ENCODE data around the gene UBXN2A.
A peak's percentile ranks its signal among the peaks of the same experiment; 100 is the strongest.
"Not testable (repeated sequence)": the region's sequence is repeated elsewhere in the genome, so short reads cannot be mapped to it uniquely, and the experiment has no call there.

The UBXN2A gene

DNA sequence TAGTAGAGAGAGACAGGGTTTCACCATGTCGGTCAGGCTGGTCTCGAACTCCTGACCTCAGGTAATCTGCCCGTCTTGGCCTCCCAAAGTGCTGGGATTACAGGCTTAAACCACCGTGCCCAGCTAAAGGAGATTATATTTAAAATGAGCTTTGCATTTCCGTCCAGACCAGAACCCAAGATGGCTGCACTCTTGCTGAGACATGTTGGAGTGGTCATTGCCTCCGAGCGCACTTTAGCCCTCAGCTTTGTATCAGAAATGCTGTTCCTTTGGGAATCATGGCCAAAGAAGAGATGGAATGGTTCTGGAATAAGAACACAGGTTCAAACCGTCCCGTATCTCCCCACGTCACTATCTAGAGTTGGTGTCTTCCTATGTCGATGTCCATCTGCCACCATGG, 3.4 kb downstream of the UBXN2A start:
- DNase-seq: no peak

DNA sequence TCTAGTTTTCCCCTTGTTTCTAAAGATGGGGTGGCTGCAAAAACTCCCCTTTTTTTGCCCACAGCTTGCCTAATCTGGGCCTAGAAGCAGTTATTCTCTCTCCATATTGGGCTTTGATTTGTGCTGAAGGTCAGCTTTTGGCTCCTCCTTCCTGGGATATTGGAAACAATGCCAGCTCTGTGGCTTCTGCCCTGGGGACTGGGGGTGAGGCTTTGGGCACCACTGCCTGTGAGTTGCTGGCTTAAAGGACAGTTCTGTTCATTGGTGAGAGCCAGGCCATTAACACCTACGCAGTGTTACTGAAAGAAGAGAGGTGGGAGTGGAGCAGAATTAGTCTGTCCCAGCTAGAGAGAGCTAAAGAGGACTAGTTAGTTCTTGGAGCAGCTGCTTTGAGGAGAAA, 4.3 kb downstream of the UBXN2A start:
- no peak for DNase-seq

DNA sequence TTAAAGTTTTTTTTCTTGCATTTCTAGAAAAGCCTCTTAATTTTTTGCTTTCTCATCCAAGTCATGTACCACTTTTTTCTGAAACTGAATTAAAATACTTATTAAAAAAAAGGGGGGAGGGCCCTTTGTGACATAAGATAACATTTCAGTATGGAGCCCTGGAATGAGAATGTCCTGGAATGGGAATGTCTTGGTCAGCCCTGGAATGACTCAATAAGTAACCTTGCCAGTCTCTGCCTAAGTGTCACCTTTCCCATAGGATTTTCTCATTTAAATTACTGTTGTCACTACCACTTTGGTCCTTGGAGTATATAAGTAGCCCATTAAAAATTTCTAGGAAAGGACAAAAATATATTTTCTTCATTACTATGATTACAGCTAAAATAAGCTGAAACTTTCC, 4.7 kb downstream of the UBXN2A start:
- DNase-seq: no peak

DNA sequence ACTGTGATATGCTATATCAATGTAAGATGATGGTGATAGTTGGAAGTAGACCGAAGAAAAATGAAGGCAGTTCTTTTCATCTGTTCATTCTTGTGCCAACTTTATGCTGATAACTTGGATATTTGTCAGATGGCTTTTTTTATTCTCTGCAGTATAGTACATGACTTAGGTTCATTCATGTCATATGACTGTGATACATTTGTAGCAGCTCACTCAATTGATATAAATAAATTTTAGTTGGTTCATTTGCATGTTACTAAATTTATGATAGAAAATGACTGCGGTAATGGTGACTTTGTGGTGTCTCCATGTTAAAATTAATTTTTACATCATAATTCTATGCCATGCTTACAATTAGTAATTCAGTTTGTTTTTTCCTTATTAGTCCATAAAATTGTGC, 7.1 kb downstream of the UBXN2A start:
- no peak for DNase-seq

DNA sequence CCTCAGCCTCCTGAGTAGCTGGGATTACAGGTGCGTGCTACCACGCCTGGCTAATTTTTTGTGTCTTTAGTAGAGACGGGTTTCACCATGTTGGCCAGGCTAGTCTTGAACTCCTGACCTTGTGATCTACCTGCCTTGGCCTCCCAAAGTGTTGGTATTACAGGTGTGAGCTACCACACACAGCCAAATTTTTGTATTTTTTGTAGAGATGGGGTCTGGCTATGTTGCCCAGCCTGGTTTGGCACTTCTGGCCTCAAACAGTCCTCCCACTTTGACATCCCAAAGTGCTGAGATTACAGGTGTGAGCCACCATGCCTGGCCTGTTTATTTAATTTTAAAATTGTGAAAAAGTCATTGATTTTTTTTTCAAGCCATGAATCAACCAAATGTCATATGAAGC, 12.3 kb downstream of the UBXN2A start:
- DNase-seq: not testable (repeated sequence)

DNA sequence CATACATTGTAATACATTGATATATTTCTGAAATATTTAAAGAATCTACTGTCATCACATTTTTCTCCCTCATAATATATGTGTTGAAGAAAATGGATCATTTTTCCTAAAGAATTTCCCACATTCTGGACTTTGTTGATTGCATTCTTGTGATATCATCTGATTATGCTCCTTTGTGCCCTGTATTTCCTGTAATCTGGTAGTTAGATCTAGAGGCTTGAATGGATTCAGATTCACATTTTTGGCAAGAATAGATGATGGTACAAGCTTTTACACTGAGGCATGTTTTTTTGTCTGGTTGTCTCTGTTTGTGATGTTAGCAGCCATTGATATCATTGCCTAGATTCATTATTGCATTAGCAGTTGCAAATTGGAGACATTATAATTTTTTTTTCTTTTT, 13.4 kb downstream of the UBXN2A start:
- no peak for DNase-seq

DNA sequence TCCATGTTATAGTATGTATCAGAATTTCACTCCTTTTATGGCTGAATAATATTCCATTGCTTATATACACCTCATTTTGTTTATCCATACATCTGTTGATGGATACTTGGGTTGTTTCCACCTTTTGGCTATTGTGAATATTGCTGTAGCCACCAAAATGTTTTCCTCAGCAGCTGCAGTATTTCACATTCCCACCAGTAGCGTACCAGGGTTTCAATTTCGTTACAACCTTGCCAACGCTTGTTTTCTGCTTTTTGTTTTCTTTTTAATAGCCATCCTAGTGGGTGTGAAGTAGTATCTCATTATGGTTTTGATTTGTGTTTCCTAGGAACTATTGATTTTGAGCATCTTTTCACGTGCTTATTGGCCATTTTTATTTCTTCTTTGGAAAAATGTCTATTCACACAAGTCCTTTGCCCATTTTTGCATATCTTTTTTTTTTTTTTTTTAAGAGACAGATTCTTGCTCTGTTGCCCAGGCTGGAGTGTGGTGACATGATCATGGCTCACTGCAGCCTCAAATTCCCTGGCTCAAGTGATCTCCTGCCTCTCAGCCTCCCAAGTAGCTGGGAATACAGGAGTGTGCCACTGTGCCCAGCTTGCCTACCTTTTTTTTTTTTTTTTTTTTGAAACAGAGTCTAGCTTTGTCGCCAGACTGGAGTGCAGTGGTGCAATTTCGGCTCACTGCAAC, 14.2 kb downstream of the UBXN2A start:
- DNase-seq: no peak

DNA sequence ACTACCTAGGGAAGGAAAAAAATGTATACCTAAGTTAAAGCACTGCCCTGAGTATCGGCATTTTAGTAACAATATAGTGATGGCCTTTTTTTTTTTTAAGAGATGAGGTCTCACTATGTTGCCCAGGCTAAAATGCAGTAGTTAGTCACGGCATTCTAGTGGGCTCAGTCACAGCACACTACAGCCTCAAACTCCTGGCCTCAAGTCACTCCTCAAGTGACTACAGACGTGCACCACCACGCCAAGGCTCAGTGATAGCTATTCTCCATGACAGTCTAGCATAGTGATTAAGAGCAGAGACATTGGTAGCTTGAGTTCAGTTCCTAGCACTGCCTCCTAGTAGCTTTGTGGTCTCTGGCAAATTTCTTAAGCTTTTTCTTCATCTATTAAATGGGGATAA, 27.6 kb downstream of the UBXN2A start:
- no peak for DNase-seq

DNA sequence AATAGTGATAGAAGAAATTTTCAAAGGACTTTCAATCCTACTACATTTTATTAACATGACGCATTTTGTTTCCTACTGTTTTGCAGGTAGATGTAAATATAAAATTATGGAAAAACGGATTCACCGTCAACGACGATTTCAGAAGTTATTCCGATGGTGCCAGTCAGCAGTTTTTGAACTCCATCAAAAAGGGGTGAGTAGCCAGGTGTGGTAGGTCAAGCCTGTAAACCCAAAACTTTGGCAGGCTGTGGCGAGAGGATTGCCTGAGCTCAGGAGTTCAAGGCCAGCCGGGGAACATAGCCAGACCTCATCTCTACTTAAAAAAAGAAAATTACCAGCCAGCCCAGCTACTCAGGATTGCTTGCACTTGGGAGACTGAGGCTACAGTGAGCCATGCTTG, 36.6 kb downstream of the UBXN2A start:
- no peak for DNase-seq

DNA sequence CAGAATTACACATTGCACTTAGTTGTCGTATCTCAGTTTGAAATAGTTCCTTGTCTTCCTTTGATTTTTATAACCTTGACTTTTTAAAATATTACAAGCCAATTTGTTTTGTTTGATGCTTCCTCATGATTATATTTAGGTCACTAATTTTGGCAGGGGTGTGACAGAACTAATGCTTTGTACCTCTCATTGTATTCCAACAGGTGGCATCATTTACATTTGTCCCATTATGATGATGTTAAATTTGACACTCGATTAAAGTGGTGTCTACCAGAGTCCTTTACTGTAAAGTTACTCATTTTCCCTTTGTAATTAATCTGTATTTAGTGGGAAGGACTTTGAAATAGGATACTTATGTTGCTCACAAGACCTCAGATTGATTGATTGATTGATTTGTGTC, 48.1 kb downstream of the UBXN2A start:
- peak; percentile 30 for DNase-seq

DNA sequence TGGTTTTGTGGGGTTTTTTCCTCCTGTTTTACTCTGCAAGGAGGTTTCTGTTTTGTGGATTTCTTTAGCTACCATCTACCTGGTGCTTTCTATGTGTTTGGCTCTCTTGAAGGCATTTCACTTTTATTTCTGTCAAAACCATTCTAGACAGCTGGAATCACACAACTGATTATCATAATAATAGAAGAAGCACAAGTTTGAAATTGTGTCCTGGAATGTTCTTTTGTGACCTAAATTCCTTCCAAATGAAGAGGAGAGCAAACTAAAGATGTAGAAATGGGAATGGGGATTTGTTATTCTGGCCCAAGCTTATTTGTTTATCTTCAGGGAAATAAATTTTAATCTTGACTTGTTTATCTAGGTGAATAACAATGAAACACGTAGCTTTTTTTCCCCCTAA, 52.7 kb downstream of the UBXN2A start:
- DNase-seq: no peak

DNA sequence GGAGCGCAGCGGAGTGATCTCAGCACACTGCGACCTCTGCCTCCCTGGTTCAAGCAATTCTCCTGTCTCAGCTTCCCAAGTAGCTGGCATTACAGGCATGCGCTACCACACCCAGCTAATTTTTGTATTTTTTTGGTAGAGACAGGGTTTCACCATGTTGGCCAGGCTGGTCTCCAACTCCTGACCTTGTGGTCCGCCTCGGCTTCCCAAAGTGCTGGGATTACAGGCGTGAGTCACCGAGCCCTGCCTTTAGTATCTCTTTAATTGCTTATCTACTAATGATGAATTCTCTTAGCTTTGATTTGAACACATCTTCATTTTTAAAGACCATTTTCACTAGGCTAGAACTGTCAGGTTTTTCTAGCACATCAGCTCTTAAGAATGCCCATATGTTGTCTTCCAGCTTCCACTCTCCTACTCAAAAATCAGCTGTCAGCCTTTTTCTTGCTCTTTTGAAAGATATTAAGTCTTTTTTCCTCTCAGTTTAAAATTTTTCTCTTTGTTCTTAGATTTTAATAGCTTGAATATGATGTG, 53.5 kb downstream of the UBXN2A start:
- DNase-seq: no peak

DNA sequence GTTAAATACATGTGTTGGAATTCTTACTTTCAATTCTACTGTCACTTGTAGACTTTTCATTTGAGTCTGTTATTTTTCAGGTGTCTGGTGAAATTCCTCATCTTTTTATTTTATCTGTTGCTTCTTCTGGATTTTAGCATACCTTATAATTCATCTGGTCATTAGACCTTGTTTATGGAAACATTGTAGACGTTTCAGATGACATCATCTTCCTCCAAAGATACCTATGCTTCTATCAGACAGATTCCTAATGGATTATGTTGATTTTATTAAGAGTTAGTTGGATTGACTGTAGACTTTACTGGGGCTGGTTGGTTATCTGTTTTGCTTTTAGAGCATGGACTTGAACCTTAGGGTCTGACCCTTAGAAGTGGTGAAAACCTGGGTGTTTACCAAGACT, 54.3 kb downstream of the UBXN2A start:
- no peak for DNase-seq

DNA sequence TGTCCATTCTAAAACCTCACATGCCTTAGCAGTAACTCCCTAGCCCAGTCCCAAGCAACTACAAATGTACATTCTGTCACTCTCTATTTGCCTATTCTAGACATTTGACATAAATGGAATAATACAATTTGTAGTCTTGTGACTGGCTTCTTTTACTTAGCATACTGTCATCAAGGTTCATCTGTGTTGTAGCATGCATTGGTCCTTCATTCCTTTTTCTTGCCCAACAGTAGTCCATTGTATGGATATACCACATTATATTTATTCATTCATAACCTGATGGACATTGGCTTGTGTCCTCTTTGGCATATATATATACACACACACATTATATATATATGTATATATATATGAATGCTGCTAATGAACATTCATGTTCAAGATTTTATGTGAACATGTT, 67.4 kb downstream of the UBXN2A start:
- DNase-seq: no peak

DNA sequence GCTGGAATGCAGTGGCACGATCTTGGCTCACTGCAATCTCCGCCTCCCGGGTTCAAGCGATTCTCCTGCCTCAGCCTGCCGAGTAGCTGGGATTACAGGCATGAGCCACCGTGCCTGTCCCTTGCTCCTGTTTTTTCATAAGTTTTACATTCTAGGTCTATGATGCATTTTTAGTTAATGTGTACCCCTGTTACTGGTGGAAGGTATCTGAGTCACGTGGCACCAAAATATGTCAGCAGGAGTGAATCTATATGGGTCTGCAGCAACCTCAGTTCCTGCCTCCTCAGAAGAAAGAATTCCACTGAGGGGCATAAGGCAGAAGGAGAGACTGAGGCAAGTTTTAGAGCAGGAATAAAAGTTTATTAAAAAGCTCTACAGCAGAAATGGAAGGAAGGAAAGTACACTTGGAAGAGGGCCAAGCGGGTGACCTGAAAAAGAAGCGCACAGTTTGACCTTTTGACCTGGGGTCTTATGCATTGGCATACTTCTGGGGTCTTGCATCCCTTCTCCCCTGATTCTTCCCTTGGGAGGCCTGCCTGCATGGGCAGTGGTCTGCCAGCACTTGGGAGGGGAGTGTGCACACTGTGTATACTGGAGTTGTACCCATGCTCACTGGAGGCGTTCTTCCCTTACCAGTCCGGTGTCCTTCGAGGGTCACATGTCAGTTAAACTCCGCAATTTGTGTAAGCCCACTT, 68.6 kb downstream of the UBXN2A start:
- no peak for DNase-seq

DNA sequence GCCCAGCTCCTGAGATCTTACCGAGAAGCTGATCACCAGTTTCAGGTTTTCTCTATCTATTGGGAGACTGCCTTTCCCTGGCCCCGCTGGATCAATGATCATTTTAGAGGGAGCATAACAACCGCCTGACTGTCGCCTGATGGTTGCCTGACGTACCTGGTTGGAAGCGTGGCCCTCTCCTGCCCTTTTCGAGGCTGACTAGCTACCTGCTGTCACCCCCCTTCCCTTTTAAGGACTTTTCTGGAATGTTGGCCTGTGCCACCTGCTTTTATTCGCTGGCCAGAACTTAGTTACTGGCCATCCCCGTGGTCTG, 69.1 kb downstream of the UBXN2A start:
- DNase-seq: no peak

DNA sequence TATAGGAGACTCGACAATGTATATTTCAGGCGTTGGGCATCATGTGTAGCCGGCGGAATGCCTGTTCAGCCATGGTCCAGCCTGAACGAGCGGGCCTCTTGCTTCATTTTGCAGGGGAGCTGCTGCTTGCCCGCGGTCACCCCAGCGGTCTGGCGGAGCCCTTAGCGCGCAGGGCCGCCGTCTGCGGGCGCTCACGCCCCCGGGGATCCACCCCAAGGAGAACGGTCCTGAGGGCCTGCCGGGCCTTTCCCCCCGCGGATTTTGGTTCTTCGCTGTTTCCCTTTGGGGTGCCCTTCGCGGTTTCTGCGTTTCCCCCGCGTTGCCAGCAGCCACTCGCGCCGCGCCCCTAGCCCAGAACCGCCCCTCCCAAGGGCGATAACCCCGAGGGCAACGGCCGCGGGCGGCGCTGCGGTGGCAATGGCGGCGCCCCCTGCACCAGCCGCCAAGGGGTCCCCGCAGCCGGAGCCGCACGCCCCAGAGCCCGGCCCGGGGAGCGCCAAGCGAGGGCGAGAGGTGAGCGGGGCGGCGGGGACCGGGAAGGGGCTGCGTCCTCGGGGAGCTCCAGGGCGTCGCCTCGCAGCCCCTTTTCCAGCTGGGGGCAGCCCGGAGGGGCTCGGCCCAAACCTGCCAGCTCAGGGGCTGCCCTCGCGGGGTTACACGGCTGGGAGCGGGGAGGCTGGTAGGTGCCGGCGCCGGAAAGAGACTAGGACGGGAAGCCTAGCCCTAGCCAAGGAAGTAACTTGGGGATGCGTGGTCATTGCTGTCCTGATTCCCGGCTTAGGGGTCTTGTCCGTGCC, 69.6 kb downstream of the UBXN2A start, which contains the start of gene MFSD2B:
MFSD2B (plus strand) TSS at position 406 of the 797 bp plus-strand sequence; CDS start at position 418, 12 bp downstream.
- DNase-seq: no peak

DNA sequence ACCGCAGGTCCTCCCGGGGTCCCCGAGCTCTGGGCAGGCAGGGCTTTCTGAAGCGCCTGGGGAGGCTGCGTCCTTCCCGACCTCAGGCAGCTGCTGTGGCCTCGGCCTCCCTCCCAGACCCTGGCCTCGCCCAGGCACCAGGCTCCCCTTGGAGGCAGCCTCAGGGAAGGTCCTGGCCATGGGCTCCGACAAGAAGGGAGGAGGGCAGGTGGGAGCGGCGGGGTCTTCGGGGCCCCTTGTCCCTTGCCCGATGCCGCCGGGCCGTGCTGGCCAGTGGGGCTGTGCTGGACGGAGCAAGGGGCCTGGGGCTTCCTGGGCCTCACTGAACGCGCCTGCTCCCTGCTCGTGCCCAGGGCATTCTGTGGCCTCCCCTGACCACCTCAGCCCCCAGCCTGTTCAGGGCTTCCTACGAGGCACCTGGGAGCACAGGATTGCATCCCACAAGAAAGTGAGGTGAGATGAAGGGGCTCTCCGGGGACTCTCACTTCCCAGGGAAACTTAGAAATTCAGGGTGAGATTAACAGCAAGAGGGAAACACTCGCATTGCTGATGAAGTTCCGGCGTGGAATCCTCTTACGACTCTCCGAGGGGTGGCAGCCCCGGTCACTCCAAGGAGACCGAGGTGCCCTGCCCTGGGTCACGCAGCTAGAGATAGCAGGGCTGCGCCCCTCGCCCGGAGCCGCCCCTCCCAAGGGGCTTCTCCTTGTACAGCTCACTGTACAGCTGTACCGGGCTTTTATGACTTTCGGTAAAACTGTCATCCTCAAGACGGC, 70.4 kb downstream of the UBXN2A start:
- no peak for DNase-seq

DNA sequence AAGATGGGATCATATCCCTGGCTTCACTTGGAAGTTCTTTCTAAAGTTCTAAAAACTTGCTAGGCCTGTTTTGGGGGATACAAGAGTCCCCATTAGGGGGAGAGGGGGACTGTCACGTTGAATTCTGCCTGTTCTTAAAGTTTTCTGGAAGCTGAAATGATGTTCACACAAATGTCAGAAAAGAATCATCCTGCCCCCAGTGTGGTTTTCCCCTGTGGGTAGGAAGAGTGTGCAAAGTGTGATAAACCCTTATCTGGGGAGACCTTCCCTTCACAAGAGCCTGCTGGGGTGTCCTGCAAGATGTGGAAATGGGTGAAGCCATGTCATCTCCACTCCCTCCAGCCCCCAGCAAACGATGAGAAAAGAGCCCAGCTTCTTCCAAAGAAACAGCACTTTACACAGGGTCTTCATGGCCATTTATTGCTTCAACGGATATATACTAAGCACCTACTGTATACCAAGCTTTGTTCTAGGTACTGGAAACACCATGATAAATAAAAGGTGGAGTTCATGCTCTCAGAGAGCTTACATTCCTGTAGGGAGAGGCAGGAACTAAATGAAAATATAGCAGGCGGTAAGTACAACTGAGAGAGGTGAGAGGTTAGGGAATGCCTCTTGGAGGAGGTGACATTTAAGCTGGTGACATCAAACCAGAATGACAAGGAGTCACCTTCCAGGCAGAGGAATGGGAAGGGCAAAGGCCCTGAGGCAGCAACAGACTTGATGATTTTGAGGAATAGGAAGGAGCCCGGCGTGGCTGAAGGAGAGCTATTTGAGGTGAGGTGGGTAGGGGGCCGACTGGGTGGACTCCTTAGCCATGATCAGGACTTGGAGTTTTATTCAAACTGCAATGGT, 71.2 kb downstream of the UBXN2A start:
- DNase-seq: no peak

DNA sequence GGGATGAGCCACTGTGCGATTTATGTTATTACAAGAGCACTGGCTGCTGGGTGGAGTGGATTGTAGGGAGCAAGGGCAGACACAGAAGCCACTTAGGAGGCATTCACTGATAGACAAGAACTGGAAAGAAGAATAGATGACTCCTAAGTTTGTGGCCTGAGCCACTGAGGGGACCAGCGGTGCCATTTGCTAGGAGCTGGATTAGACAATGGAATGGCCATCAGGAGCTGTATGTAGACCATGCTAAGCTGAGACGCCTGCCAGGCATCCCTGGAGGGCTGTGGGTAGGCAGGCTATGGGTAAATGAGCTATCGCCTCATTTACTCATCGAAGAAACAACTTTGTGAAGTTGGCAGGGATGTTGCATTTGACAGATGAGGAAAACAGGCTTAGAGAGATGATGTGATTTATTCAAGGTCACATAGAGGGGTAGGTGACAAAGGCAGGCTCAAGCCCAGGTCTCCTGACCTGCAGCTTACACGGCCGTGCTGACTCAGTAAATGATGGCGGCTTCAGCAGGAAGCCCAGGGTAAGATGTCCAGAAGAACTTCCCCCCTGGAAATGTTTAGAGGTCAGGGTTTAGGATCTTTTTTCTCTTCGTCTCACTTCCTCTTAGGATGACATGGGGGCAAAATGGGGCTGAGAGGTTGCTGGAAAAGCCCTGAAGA, 72.4 kb downstream of the UBXN2A start:
- DNase-seq: no peak

DNA sequence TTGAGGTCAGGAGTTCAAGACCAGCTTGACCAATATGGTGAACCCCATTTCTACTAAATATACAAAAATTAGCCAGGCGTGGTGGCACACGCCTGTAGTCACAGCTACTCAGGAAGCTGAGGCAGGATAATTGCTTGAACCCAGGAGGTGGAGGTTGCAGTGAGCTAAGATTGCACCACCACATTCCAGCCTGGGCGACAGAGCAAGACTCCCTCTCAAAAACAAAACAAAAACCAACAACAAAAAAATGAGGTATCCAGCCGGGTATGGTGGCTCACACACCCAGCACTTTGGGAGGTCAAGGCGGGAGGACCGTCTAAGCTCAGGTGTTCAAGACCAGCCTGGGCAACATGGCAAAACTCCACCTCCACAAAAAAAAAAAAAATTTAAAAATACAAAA, 74.6 kb downstream of the UBXN2A start:
- DNase-seq: not testable (repeated sequence)

Data from CD4-positive, alpha-beta T cell treated with Interleukin-12 subunit alpha and Interleukin-12 subunit beta, for 1 hour (primary cell).